HepG2 (cell line): ENCODE results near the gene SLC13A3. TPM values are rescaled to one million over a fixed set of nuclear protein-coding genes. Genes with fewer than 3 reads are reported as not detected.

Source experiments
- MIER2 ChIP-seq: IDR thresholded peaks from 2 replicates; pipeline ENCODE4 v1.6.1; 2016; ENCODE audit warnings: missing biosample characterization, missing genetic modification reagents
- TCF12 ChIP-seq, 2 experiments: fragments of 450-650 bp in 1 of 2; sonication (generic) in 1 of 2; formaldehyde crosslinking in 1 of 2; IDR thresholded peaks; 2 replicates each; pipeline versions ENCODE4 v1.6.1 to v1.8.0; 2017 to 2022; ENCODE audit warnings: antibody characterized with exemption in 1 of 2, mild to moderate bottlenecking in 1 of 2, missing genetic modification reagents in 1 of 2, moderate library complexity in 1 of 2
- ZSCAN5A ChIP-seq: sonication (generic); formaldehyde crosslinking; IDR thresholded peaks from 2 replicates; pipeline ENCODE4 v1.8.0; 2022; ENCODE audit warnings: mild to moderate bottlenecking, missing genetic modification reagents, borderline replicate concordance
- polyA plus RNA-seq, 8 experiments: library from polyadenylated mRNA; depleted of rRNA in 3 of 8; stranded (reverse) in 7 of 8; unstranded in 1 of 8; fragments of >200 nt; fragmentation: Illumina TruSeq in 4 of 8; extraction: Trizol in 4 of 8; gene quantifications; 2 replicates each; pipeline versions ENCODE4 v1.2.1 to v1.2.3, GENCODE V29; 2011 to 2016; ENCODE audit warnings: low read depth in 4 of 8, missing spikeins in 1 of 8, mixed read lengths in 1 of 8; ENCODE audit not compliant: insufficient read depth in 1 of 8
- total RNA-seq, 5 experiments: library from RNA; depleted of rRNA; stranded (reverse); fragments of >200 nt; fragmentation: Illumina TruSeq; extraction: Trizol; gene quantifications; 2 replicates each; pipeline ENCODE4 v1.2.3, GENCODE V29; 2016; ENCODE audit warnings: low read depth in 1 of 5
- TF ChIP-seq, protein P1 (sequence below), 2 experiments: IDR thresholded peaks; 2 replicates each; pipeline ENCODE4 v1.6.1; 2011 to 2012; ENCODE audit warnings: low read length in 2 of 2, borderline replicate concordance in 1 of 2, low read depth in 1 of 2, mild to moderate bottlenecking in 1 of 2, moderate library complexity in 1 of 2
- TF ChIP-seq, protein P2 (sequence below): sonication (generic); formaldehyde crosslinking; IDR thresholded peaks from 2 replicates; pipeline ENCODE4 v1.8.0; 2022; ENCODE audit warnings: mild to moderate bottlenecking, missing genetic modification reagents, moderate library complexity

Gene SLC13A3
- total and polyA plus RNA-seq, 2 of the 13 experiments (the other 11 are each of a cell fraction or from before 2014, with no cell fraction given) = 66.5 to 76.0 TPM

- TF ChIP-seq, protein P1, sequence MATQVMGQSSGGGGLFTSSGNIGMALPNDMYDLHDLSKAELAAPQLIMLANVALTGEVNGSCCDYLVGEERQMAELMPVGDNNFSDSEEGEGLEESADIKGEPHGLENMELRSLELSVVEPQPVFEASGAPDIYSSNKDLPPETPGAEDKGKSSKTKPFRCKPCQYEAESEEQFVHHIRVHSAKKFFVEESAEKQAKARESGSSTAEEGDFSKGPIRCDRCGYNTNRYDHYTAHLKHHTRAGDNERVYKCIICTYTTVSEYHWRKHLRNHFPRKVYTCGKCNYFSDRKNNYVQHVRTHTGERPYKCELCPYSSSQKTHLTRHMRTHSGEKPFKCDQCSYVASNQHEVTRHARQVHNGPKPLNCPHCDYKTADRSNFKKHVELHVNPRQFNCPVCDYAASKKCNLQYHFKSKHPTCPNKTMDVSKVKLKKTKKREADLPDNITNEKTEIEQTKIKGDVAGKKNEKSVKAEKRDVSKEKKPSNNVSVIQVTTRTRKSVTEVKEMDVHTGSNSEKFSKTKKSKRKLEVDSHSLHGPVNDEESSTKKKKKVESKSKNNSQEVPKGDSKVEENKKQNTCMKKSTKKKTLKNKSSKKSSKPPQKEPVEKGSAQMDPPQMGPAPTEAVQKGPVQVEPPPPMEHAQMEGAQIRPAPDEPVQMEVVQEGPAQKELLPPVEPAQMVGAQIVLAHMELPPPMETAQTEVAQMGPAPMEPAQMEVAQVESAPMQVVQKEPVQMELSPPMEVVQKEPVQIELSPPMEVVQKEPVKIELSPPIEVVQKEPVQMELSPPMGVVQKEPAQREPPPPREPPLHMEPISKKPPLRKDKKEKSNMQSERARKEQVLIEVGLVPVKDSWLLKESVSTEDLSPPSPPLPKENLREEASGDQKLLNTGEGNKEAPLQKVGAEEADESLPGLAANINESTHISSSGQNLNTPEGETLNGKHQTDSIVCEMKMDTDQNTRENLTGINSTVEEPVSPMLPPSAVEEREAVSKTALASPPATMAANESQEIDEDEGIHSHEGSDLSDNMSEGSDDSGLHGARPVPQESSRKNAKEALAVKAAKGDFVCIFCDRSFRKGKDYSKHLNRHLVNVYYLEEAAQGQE (IDR thresholded peaks at IDR 0.05; ENCODE audit: borderline replicate concordance in 1 of 2, low read depth in 1 of 2, low read length in 2 of 2) = no peak
- no peak for TF ChIP-seq MIER2 (CRISPR knock-in tag)
- TF ChIP-seq, protein P2, sequence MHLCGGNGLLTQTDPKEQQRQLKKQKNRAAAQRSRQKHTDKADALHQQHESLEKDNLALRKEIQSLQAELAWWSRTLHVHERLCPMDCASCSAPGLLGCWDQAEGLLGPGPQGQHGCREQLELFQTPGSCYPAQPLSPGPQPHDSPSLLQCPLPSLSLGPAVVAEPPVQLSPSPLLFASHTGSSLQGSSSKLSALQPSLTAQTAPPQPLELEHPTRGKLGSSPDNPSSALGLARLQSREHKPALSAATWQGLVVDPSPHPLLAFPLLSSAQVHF (CRISPR knock-in tag) = no peak
- no peak for TF ChIP-seq TCF12 (IDR thresholded peaks at IDR 0.05)
- no peak for TF ChIP-seq TCF12 (CRISPR knock-in tag; IDR thresholded peaks at IDR 0.05)
- no peak for TF ChIP-seq ZSCAN5A (CRISPR knock-in tag)
- TF ChIP-seq, all 625 proteins: peak for 5
These were observed 42.2 kb downstream of the SLC13A3 start (continued) for GRCh38 chr20:46609043-46609442.
